Neural cell (in vitro differentiated cells): ENCODE data around the gene CD300H.

Experiments used
- EP300 ChIP-seq: fragments of 450-650 bp; conservative IDR thresholded peaks from 2 replicates; pipeline ENCODE4 v1.6.1; 2014; ENCODE audit warnings: antibody characterized with exemption, mild to moderate bottlenecking, moderate library complexity; ENCODE audit not compliant: poor library complexity, severe bottlenecking
- EZH2 ChIP-seq: fragments of 200-600, 300-800 bp; shearing (Covaris generic), sonication (generic); IDR thresholded peaks from 2 replicates; pipeline ENCODE4 v1.6.1; 2014; ENCODE audit warnings: antibody characterized with exemption, low read length, borderline replicate concordance, mild to moderate bottlenecking; ENCODE audit not compliant: insufficient read depth, poor library complexity, severe bottlenecking
- POLR2AphosphoS5 ChIP-seq: IDR thresholded peaks from 2 replicates; pipeline ENCODE4 v1.6.1; 2012
- TF ChIP-seq, protein P1 (sequence below): fragments of 450-650 bp; IDR thresholded peaks from 2 replicates; pipeline ENCODE4 v1.5.1; 2014; ENCODE audit warnings: antibody characterized with exemption, mild to moderate bottlenecking, moderate library complexity; ENCODE audit not compliant: poor library complexity, severe bottlenecking
- TF ChIP-seq, protein P2 (sequence below): IDR thresholded peaks from 2 replicates; pipeline ENCODE4 v1.6.1; 2012; ENCODE audit warnings: borderline replicate concordance

DNA sequence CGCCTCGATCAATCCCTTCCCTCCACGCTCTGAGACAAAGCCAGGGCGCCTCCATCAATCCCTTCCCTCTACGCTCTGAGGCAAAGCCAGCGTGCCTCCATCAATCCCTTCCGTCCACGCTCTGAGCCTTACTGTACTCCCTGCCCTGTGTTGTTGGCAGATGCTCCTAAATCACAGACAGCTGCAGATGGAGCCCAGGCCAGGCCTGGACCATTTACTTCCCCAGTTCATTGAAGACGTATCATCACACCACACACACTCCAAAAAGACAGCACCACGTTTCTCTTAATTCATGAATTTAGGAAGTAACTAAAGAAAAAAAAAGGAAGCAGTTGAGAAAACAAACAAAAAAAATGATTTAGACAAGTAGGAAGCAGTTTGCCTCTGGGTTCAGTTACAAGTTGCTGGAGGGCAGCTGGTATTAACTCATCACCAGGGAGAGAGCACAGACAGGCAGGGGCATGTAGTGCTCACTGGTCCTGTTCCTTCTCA lies 32.2 kb upstream of the CD300H start:
- no peak for TF ChIP-seq EP300
- no peak for TF ChIP-seq POLR2AphosphoS5
- TF ChIP-seq, protein P1, sequence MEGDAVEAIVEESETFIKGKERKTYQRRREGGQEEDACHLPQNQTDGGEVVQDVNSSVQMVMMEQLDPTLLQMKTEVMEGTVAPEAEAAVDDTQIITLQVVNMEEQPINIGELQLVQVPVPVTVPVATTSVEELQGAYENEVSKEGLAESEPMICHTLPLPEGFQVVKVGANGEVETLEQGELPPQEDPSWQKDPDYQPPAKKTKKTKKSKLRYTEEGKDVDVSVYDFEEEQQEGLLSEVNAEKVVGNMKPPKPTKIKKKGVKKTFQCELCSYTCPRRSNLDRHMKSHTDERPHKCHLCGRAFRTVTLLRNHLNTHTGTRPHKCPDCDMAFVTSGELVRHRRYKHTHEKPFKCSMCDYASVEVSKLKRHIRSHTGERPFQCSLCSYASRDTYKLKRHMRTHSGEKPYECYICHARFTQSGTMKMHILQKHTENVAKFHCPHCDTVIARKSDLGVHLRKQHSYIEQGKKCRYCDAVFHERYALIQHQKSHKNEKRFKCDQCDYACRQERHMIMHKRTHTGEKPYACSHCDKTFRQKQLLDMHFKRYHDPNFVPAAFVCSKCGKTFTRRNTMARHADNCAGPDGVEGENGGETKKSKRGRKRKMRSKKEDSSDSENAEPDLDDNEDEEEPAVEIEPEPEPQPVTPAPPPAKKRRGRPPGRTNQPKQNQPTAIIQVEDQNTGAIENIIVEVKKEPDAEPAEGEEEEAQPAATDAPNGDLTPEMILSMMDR: no peak
- TF ChIP-seq, protein P2, sequence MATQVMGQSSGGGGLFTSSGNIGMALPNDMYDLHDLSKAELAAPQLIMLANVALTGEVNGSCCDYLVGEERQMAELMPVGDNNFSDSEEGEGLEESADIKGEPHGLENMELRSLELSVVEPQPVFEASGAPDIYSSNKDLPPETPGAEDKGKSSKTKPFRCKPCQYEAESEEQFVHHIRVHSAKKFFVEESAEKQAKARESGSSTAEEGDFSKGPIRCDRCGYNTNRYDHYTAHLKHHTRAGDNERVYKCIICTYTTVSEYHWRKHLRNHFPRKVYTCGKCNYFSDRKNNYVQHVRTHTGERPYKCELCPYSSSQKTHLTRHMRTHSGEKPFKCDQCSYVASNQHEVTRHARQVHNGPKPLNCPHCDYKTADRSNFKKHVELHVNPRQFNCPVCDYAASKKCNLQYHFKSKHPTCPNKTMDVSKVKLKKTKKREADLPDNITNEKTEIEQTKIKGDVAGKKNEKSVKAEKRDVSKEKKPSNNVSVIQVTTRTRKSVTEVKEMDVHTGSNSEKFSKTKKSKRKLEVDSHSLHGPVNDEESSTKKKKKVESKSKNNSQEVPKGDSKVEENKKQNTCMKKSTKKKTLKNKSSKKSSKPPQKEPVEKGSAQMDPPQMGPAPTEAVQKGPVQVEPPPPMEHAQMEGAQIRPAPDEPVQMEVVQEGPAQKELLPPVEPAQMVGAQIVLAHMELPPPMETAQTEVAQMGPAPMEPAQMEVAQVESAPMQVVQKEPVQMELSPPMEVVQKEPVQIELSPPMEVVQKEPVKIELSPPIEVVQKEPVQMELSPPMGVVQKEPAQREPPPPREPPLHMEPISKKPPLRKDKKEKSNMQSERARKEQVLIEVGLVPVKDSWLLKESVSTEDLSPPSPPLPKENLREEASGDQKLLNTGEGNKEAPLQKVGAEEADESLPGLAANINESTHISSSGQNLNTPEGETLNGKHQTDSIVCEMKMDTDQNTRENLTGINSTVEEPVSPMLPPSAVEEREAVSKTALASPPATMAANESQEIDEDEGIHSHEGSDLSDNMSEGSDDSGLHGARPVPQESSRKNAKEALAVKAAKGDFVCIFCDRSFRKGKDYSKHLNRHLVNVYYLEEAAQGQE: no peak
- no peak for TF ChIP-seq EZH2
